Fibroblast of pulmonary artery (primary cell): ENCODE data around the gene NFIX.

Source experiments
- DNase-seq: peaks from one replicate; pipeline ENCODE4 v3.0.0-alpha.2; 2010; ENCODE audit warnings: low read depth
- H3K4me3 ChIP-seq: replicated peaks from 2 replicates; pipeline ENCODE4 v1.5.1; 2011; ENCODE audit warnings: low read depth, mild to moderate bottlenecking, control low read depth, low read length, moderate library complexity
- CTCF ChIP-seq: IDR thresholded peaks from 2 replicates; pipeline ENCODE4 v1.5.1; 2011; ENCODE audit warnings: mild to moderate bottlenecking, control low read depth, low read length, inconsistent platforms; ENCODE audit errors: missing control alignments

Gene NFIX

GRCh38 chr19:13053761-13054625 is 58.7 kb downstream of the NFIX start:
- no peak overlapping the region for H3K4me3 ChIP-seq
- no peak for TF ChIP-seq CTCF
- DNase-seq = peak; percentile 99

- H3K4me3 ChIP-seq = no peak overlapping the region
- DNase-seq = no peak
- TF ChIP-seq CTCF = no peak
Measured at GRCh38 chr19:13054626-13055212, 59.4 kb downstream of the NFIX start.

- TF ChIP-seq CTCF = no peak
- peak overlapping the region; percentile 27 for H3K4me3 ChIP-seq
- peak; percentile 95 for DNase-seq
Measured at GRCh38 chr19:13055213-13056051, 60.2 kb downstream of the NFIX start.

GRCh38 chr19:13056052-13056660 is 60.9 kb downstream of the NFIX start:
- peak overlapping the region; percentile 27 for H3K4me3 ChIP-seq
- TF ChIP-seq CTCF = no peak
- DNase-seq = peak; percentile 78

GRCh38 chr19:13057147-13057572 is 61.9 kb downstream of the NFIX start:
- DNase-seq = no peak

More at GRCh38 chr19:13057147-13057572, 61.9 kb downstream of the NFIX start:
- no peak for TF ChIP-seq CTCF
- no peak overlapping the region for H3K4me3 ChIP-seq
